C4-2B (cell line): ENCODE data around the gene ARF3.

Experiments
- H3K27ac ChIP-seq: fragments of 450-650 bp; 2 replicates; pipeline ENCODE4 v1.5.1; 2017
- ZFX ChIP-seq: fragments of 450-650 bp; IDR thresholded peaks from 2 replicates; pipeline ENCODE4 v1.6.1; 2017
- TF ChIP-seq, protein P1 (sequence below): fragments of 450-650 bp; conservative IDR thresholded peaks from 2 replicates; pipeline ENCODE4 v1.5.1; 2017; ENCODE audit warnings: mild to moderate bottlenecking

The ARF3 gene

DNA sequence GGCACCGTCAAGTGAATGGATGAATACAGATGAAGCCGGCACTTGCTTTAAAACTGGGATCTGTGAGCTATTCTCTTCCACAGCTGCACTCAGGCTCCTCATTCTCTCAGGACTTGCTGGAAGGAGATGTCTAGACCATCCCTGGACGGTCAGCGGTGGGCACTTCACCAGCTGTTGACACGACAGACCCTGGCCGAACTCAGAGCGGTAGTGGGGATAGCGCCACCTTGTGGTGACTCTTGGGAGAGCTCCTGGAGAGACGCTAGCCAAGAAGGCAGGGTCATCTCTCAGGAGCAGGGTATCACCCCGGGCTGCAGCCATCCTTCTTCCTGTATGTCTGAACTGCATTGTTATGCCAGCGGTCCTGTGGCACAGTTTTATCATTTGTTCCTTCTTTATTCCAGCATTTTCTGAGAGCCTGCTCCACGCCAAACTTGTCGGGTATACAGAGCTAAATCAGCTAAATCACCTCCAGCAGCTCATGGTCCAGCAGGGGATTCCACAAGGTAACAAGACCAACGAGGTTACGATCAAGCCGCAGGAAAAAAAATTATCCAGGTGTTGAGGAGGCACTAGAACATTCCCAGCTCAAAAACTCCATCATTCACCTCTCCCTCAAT, 30.9 kb upstream of the ARF3 start:
- H3K27ac ChIP-seq, result no peak overlapping the region
- TF ChIP-seq, protein P1, sequence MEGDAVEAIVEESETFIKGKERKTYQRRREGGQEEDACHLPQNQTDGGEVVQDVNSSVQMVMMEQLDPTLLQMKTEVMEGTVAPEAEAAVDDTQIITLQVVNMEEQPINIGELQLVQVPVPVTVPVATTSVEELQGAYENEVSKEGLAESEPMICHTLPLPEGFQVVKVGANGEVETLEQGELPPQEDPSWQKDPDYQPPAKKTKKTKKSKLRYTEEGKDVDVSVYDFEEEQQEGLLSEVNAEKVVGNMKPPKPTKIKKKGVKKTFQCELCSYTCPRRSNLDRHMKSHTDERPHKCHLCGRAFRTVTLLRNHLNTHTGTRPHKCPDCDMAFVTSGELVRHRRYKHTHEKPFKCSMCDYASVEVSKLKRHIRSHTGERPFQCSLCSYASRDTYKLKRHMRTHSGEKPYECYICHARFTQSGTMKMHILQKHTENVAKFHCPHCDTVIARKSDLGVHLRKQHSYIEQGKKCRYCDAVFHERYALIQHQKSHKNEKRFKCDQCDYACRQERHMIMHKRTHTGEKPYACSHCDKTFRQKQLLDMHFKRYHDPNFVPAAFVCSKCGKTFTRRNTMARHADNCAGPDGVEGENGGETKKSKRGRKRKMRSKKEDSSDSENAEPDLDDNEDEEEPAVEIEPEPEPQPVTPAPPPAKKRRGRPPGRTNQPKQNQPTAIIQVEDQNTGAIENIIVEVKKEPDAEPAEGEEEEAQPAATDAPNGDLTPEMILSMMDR, result peak; percentile 98
- TF ChIP-seq ZFX, result no peak

DNA sequence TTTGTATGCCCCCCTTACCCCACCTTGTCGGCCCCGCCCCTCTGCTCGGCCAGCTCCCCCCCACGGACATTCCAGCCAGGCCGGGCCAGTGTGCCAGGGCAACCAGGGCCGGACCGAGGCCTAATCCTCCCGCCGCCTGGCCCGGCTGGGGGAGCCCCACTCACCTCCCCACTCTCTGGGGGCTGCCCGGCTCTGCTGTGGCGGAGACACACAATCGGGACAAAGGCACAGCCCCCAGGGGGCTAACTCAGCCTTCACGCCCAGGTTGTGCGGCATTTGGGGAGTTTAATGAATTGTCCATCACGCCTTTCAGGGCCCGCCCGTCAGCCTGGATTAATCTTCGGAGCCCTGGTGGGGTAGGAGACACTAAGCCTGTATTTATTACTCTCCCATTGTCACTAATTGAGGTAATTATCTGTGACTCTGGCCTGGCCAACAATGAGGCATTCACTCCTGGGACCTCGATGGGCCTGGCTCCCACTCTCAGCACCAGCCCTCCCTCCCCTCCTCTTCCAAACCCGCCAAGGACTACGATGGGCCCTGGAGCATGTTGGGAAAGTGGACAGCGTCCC, 29.5 kb upstream of the ARF3 start:
- TF ChIP-seq ZFX, result no peak
- TF ChIP-seq, protein P1, result no peak

DNA sequence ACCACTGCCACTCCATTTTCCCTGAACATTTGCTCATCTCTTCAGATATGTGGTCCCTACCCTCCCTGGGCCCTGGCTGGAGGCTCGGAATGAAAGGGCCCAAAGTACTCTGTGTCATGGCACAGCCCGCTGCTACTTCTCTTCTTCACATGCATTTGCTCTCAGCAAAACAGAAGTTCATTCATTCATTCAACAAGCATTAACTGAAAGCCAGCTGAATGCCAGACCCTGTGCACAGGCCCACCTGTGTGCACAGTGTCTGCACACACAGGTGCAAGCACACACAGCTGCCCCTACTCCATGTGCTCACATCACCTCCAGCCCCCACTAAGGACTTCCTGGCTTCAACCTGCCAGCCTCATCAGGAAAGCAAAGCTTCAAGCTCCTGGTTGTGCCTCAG, 28.6 kb upstream of the ARF3 start:
- no peak for TF ChIP-seq ZFX
- TF ChIP-seq, protein P1, result no peak

More for the DNA sequence above, 29.5 kb upstream of the ARF3 start:
- H3K27ac ChIP-seq, result no peak overlapping the region

DNA sequence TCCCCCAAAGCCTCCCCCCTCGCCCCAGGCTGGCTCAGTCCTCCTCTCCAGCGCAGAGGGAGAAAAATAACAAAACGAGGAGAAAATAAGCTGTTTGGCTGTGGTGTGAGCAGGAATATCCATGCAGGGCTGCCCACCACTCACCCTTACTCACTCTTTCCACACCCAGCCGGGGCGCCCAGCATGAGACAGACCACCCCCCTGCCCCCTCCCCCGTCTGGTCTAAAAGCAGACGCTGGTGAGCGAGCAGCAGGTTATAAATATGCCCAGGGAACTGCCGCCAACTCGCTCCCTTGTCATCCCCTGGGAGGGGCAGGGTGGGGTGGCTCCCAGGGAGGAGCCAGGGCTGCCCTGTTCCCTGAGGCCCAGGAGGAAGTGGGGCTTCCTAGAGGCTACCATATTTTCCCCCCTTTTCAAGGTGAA, 28.2 kb upstream of the ARF3 start:
- no peak overlapping the region for H3K27ac ChIP-seq
- no peak for TF ChIP-seq ZFX
- TF ChIP-seq, protein P1, result no peak

More for the DNA sequence above, 28.6 kb upstream of the ARF3 start:
- no peak overlapping the region for H3K27ac ChIP-seq

DNA sequence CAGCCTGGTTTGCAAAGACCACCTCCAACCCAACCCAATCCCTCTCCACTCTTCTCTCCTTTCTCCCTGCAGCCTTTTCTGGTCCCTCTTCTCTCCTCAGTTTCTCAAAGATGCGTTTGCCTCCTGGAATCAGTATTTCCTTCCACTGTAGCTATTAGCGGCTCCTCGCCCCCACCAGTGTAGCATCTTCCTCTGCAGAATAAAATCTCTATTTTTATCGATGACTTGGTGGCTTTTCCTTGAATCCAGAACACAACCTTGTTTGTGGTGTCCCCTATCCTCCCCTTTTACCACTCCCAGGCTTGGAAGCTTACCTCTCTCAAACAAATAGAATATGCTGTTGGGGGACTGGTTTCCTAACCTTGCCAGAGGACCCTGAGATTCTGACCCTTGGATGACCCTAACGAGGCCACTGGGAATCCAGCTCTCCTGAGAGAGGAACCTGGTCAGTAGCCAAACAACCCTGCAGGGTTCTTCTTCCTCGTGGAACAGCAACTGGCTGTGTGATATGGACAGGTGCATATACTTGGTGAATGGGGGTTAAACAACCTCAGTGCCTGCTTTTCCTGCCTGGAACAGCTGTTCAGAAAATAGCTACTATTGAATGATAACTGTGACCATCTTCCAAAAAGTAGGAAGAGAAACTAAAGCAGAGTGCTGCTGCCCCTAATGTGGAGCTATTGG, 25.3 kb upstream of the ARF3 start:
- no peak overlapping the region for H3K27ac ChIP-seq
- no peak for TF ChIP-seq ZFX
- TF ChIP-seq, protein P1, result no peak

DNA sequence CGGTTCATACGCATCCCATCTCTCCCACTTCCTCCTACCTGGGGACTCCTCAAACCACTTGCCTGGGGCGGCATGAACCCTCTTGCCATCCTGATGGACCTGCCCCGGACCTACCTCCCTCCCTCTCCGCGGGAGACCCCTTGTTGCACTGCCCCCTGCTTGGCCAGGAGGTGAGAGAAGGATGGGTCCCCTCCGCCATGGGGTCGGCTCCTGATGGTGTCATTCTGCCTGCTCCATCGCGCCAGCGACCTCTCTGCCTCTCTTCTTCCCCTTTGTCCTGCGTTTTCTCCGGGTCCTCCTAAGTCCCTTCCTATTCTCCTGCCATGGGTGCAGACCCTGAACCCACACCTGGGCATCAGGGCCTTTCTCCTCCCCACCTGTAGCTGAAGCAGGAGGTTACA, 24.5 kb upstream of the ARF3 start:
- no peak overlapping the region for H3K27ac ChIP-seq
- TF ChIP-seq ZFX, result no peak
- TF ChIP-seq, protein P1, result no peak

DNA sequence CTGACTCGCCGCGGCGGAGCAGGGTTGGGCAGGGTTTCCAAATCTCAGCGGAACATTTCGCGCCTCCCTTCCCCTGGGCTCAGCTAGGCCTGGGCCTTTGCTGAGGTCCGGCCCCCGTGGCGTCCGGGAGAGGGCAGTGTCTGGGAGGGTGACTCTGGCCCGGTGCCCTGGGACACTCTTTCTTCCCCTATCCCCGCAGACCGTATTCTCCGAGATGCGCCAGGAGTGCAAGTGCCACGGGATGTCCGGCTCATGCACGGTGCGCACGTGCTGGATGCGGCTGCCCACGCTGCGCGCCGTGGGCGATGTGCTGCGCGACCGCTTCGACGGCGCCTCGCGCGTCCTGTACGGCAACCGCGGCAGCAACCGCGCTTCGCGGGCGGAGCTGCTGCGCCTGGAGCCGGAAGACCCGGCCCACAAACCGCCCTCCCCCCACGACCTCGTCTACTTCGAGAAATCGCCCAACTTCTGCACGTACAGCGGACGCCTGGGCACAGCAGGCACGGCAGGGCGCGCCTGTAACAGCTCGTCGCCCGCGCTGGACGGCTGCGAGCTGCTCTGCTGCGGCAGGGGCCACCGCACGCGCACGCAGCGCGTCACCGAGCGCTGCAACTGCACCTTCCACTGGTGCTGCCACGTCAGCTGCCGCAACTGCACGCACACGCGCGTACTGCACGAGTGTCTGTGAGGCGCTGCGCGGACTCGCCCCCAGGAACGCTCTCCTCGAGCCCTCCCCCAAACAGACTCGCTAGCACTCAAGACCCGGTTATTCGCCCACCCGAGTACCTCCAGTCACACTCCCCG, 23.9 kb upstream of the ARF3 start:
- TF ChIP-seq, protein P1, result peak; percentile 32
- no peak for TF ChIP-seq ZFX
- H3K27ac ChIP-seq, result no peak overlapping the region
